A673 (cell line): ENCODE measurements around the gene SLCO2A1. TPM values are rescaled to one million over a fixed set of nuclear protein-coding genes. Genes with fewer than 3 reads are reported as not detected.
A peak's percentile ranks its signal among the peaks of the same experiment; 100 is the strongest.

ENCODE experiments used
- BruUV-seq: library from RNA; stranded (reverse); fragments of 400-500 nt; replicated peaks from 2 replicates; lab custom pipeline; 2021; lab: Mats Ljungman, UMichigan
- CTCF ChIA-PET: fragments of 300-600 bp; sonication (Branson Sonifier 250); formaldehyde crosslinking; loops from one replicate; lab custom pipeline; 2022; ENCODE audit warnings: antibody characterized with exemption; lab: Charles Lee
- POLR2A ChIA-PET: fragments of 300-600 bp; sonication (Branson Sonifier 250); formaldehyde crosslinking; loops from one replicate; lab custom pipeline; 2022; ENCODE audit warnings: antibody characterized with exemption; ENCODE audit not compliant: low non-redundant PET; lab: Charles Lee
- DNase-seq: peaks from one replicate; pipeline ENCODE4 v3.0.0-alpha.2; 2015; ENCODE audit warnings: low spot score
- H3K27ac ChIP-seq: fragments of 200-600 bp; sonication (generic); 2 replicates; pipeline ENCODE4 v1.5.1; 2016; ENCODE audit warnings: mixed run types, low read depth, mild to moderate bottlenecking, mixed read lengths, antibody characterized with exemption, low read length; ENCODE audit not compliant: poor library complexity, severe bottlenecking
- H3K27me3 ChIP-seq: fragments of 200-600 bp; sonication (generic); replicated peaks from 2 replicates; pipeline ENCODE4 v1.6.1; 2017; ENCODE audit warnings: mixed run types, low read depth, mild to moderate bottlenecking, mixed read lengths, antibody characterized with exemption, low read length; ENCODE audit not compliant: insufficient read depth, poor library complexity
- H3K36me3 ChIP-seq: fragments of 200-600 bp; sonication (generic); 2 replicates; pipeline ENCODE4 v1.6.1; 2016; ENCODE audit warnings: mixed run types, mild to moderate bottlenecking, mixed read lengths, antibody characterized with exemption, low read length; ENCODE audit not compliant: insufficient read depth, poor library complexity, severe bottlenecking
- H3K4me1 ChIP-seq: fragments of 200-600 bp; sonication (generic); 2 replicates; pipeline ENCODE4 v1.6.1; 2017; ENCODE audit warnings: mixed run types, mild to moderate bottlenecking, mixed read lengths, antibody characterized with exemption, low read length; ENCODE audit not compliant: insufficient read depth, poor library complexity, severe bottlenecking
- H3K4me3 ChIP-seq: fragments of 200-600 bp; sonication (generic); 2 replicates; pipeline ENCODE4 v1.5.1; 2016; ENCODE audit warnings: low read depth, mixed run types, mild to moderate bottlenecking, mixed read lengths, low read length; ENCODE audit not compliant: poor library complexity, severe bottlenecking
- H3K9me3 ChIP-seq: fragments of 200-600 bp; sonication (generic); 2 replicates; pipeline ENCODE4 v1.6.1; 2016; ENCODE audit warnings: mixed run types, low read depth, mild to moderate bottlenecking, mixed read lengths, antibody characterized with exemption, low read length; ENCODE audit not compliant: poor library complexity, severe bottlenecking
- EZH2 ChIP-seq: fragments of 200-600 bp; sonication (generic); IDR thresholded peaks from 2 replicates; pipeline ENCODE4 v1.6.1; 2017; ENCODE audit warnings: borderline replicate concordance, low read depth, mild to moderate bottlenecking, mixed read lengths, antibody characterized with exemption, low read length; ENCODE audit not compliant: poor library complexity, severe bottlenecking
- intact Hi-C: fragments of 100-400 bp; cut with micrococcal nuclease; formaldehyde crosslinking; loops from one replicate; pipeline ENCODE4 v1.10.0; 2022; ENCODE audit not compliant: unreplicated experiment
- total RNA-seq: library from RNA; stranded (reverse); gene quantifications from 2 replicates; pipeline ENCODE4 v1.2.3, GENCODE V29; 2021
- TF ChIP-seq, protein P1 (sequence below): fragments of 300-800, 200-600 bp; sonication (generic); conservative IDR thresholded peaks from 2 replicates; pipeline ENCODE4 v1.5.1; 2017; ENCODE audit warnings: low read depth, mild to moderate bottlenecking, antibody characterized with exemption, low read length, moderate library complexity, mixed read lengths

SLCO2A1 gene
- total RNA-seq, 1 experiment from 2014 or later, result not detected

DNA sequence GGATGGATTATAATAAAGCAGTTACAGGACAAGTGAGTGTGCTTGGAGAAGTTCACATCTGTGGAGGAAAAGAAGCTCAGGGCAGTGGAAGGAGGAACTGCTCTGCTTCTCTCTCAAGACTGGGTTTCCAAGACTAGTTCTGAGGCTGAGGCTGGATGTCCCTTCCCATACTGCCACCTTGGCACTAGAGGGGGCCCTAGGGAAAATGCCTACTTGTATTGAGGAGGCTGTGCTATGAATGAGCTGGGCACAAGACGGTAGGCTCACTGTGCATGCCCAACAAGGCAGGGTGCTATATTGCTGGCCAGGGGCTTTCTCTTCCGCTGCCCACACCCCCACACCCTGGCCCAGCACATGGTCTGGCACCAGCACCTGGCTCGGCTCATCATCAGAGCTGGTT is 65.2 kb downstream of the SLCO2A1 start:
- intact Hi-C loops, result no loop called here
- Histone ChIP-seq H3K4me1 (peaks cover 4% of the 10 kb centered on the region), H3K27me3 (no peaks in the 10 kb centered on the region), H3K36me3 (no peaks in the 10 kb centered on the region), H3K9me3 (no peaks in the 10 kb centered on the region), H3K4me3 (no peak overlapping the region), H3K27ac (no peak overlapping the region)
- BruUV-seq, result no TSS peak
- peak; percentile 42 for DNase-seq
- TF ChIP-seq EZH2, result no peak
- TF ChIP-seq, protein P1, sequence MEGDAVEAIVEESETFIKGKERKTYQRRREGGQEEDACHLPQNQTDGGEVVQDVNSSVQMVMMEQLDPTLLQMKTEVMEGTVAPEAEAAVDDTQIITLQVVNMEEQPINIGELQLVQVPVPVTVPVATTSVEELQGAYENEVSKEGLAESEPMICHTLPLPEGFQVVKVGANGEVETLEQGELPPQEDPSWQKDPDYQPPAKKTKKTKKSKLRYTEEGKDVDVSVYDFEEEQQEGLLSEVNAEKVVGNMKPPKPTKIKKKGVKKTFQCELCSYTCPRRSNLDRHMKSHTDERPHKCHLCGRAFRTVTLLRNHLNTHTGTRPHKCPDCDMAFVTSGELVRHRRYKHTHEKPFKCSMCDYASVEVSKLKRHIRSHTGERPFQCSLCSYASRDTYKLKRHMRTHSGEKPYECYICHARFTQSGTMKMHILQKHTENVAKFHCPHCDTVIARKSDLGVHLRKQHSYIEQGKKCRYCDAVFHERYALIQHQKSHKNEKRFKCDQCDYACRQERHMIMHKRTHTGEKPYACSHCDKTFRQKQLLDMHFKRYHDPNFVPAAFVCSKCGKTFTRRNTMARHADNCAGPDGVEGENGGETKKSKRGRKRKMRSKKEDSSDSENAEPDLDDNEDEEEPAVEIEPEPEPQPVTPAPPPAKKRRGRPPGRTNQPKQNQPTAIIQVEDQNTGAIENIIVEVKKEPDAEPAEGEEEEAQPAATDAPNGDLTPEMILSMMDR, result peak; percentile 40; the same call in 1 of the 2 replicates
- ChIA-PET POLR2A (no interaction called here), CTCF (interaction anchor here (0.7 to 1.4 kb wide), 3 partner anchors 9 to 34 kb away, joined by 3 to 4 read pairs (median 3); no protein-coding TSS in a partner anchor)

DNA sequence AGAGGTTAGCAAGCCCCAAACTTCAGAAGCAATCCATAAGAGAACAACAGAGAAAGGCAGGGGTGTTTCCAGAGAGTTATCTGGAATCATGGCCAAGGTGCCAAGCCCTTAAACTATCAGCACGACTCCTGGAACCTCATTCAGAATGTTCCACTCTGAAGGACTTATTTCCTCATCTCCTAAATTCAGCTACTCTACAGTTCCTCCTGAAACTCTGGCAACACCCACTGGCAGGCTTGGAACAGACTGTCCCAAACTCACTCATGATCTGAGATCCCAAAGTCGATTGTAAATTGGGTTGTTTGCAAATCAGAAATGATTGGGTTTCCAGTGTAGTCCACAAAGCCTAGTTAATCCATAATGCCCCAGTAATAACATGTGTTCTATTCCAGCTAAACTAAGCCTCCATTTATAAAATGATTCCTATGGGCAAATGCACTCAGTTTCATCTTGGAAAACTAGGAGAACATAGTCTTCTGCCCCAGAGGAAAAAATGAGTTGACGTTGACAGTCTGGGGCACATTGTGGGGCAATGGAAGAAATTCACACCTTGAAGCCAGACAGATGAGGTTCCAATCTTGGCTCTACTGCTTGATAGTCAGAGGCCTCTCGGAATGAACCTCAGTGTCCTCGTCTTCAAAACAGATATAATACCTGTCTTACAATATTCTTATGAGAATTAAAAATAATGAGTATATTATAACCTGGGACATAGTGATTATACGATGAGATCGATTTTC is 65.9 kb downstream of the SLCO2A1 start:
- POLR2A ChIA-PET, result no interaction called here

DNA sequence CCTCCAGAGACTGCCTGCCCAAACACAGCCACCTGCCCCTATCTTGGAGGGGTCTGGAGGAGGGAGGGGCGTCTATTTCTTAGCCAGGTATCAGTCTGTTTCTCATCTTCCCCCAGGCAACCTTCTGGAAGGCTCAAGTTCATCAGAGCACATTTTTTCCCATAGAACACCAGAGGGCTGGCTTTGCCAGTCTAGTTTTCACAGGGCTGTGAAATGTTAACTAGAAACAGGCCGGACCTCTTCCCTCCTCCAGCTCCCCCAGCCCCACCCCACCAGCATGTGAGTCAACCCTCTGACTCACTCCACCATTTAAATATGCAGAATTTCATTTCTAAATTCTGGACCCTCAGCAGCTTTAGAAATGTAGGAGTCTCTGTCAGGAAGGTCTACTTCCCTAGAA is 66.9 kb downstream of the SLCO2A1 start:
- peak; percentile 47 for DNase-seq
- ChIA-PET POLR2A (no interaction called here), CTCF (no interaction called here)
- H3K36me3 ChIP-seq, result no peaks in the 10 kb centered on the region
- H3K4me3 ChIP-seq, result no peak overlapping the region
- intact Hi-C loops, result no loop called here
- peaks cover 4% of the 10 kb centered on the region for H3K4me1 ChIP-seq
- H3K27ac ChIP-seq, result no peak overlapping the region
- H3K27me3 ChIP-seq, result no peaks in the 10 kb centered on the region
- H3K9me3 ChIP-seq, result no peaks in the 10 kb centered on the region
- TF ChIP-seq, protein P1, result no peak
- BruUV-seq, result no TSS peak

More for the DNA sequence above, 65.9 kb downstream of the SLCO2A1 start:
- no peaks in the 10 kb centered on the region for H3K9me3 ChIP-seq
- CTCF ChIA-PET, result interaction anchor here (0.9 to 1.4 kb wide), 2 partner anchors 8 to 33 kb away, joined by 3 to 4 read pairs; no protein-coding TSS in a partner anchor
- DNase-seq, result no peak
- H3K36me3 ChIP-seq, result no peaks in the 10 kb centered on the region
- H3K27me3 ChIP-seq, result no peaks in the 10 kb centered on the region
- H3K4me3 ChIP-seq, result no peak overlapping the region
- no TSS peak for BruUV-seq
- intact Hi-C loops, result no loop called here
- no peak for TF ChIP-seq EZH2
- TF ChIP-seq, protein P1, result no peak
- H3K27ac ChIP-seq, result no peak overlapping the region
- H3K4me1 ChIP-seq, result peaks cover 4% of the 10 kb centered on the region
